Mesenchymal stem cell (in vitro differentiated cells and primary cell): ENCODE results near the gene CARD8.

Source experiments
- DNase-seq: peaks from one replicate; pipeline ENCODE4 v3.0.0-alpha.2; 2013
- H2AFZ ChIP-seq: one replicate; pipeline ENCODE4 v1.6.1; 2013; ENCODE audit warnings: low read depth, mild to moderate bottlenecking, control low read depth, inconsistent platforms, low read length, moderate library complexity
- H2AK5ac ChIP-seq: 2 replicates; pipeline ENCODE4 v1.6.1; 2013; ENCODE audit warnings: low read length, moderate library complexity, mild to moderate bottlenecking, inconsistent platforms; ENCODE audit not compliant: severe bottlenecking
- H2BK120ac ChIP-seq: one replicate; pipeline ENCODE4 v1.6.1; 2013; ENCODE audit warnings: low read depth, mild to moderate bottlenecking, inconsistent platforms, low read length, moderate library complexity
- H2BK12ac ChIP-seq, 2 experiments: one replicate each; pipeline ENCODE4 v1.6.1; 2013; ENCODE audit warnings: inconsistent platforms in 2 of 2, low read length in 2 of 2, mild to moderate bottlenecking in 2 of 2, moderate library complexity in 2 of 2, control low read depth in 1 of 2
- H2BK15ac ChIP-seq: one replicate; pipeline ENCODE4 v1.6.1; 2013; ENCODE audit warnings: mild to moderate bottlenecking, low read depth, inconsistent platforms; ENCODE audit not compliant: poor library complexity, severe bottlenecking
- H2BK5ac ChIP-seq: 2 replicates; pipeline ENCODE4 v1.6.1; 2013; ENCODE audit warnings: low read depth, mild to moderate bottlenecking, low read length, control low read depth, inconsistent platforms; ENCODE audit not compliant: poor library complexity, severe bottlenecking
- H3K14ac ChIP-seq, 2 experiments: one replicate each; pipeline ENCODE4 v1.6.1; 2013; ENCODE audit warnings: inconsistent platforms in 2 of 2, low read length in 2 of 2, control low read depth in 1 of 2, mild to moderate bottlenecking in 1 of 2, moderate library complexity in 1 of 2
- H3K18ac ChIP-seq, 2 experiments: one replicate each; pipeline ENCODE4 v1.6.1; 2013; ENCODE audit warnings: inconsistent platforms in 2 of 2, low read length in 2 of 2, control low read depth in 1 of 2, low read depth in 1 of 2, mild to moderate bottlenecking in 1 of 2
- H3K23ac ChIP-seq, 2 experiments: one replicate each; pipeline ENCODE4 v1.6.1; 2013; ENCODE audit warnings: inconsistent platforms in 2 of 2, low read length in 2 of 2, mild to moderate bottlenecking in 2 of 2, moderate library complexity in 2 of 2, control low read depth in 1 of 2
- H3K27ac ChIP-seq: 2 replicates; pipeline ENCODE4 v1.5.1; 2013; ENCODE audit warnings: mild to moderate bottlenecking, moderate library complexity, low read length, control low read depth, inconsistent platforms; ENCODE audit not compliant: poor library complexity, severe bottlenecking
- H3K27me3 ChIP-seq, 2 experiments: 2 replicates each; pipeline versions ENCODE4 v1.6.1 to v1.7.0; 2013; ENCODE audit warnings: low read length in 2 of 2, mild to moderate bottlenecking in 2 of 2, moderate library complexity in 2 of 2, control low read depth in 1 of 2, inconsistent platforms in 1 of 2; ENCODE audit not compliant: control insufficient read depth in 1 of 2, insufficient read depth in 1 of 2
- H3K36me3 ChIP-seq, 2 experiments: 2 replicates each; pipeline versions ENCODE4 v1.6.1 to v1.7.0; 2013; ENCODE audit warnings: low read length in 2 of 2, control low read depth in 1 of 2, inconsistent platforms in 1 of 2, low read depth in 1 of 2, mild to moderate bottlenecking in 1 of 2; ENCODE audit not compliant: insufficient read depth in 2 of 2, control insufficient read depth in 1 of 2
- H3K4ac ChIP-seq, 2 experiments: one replicate each; pipeline ENCODE4 v1.6.1; 2013; ENCODE audit warnings: inconsistent platforms in 2 of 2, low read length in 2 of 2, mild to moderate bottlenecking in 2 of 2, moderate library complexity in 2 of 2, control low read depth in 1 of 2, low read depth in 1 of 2
- H3K4me1 ChIP-seq: 2 replicates; pipeline ENCODE4 v1.6.1; 2013; ENCODE audit warnings: low read depth, low read length, control low read depth; ENCODE audit not compliant: control insufficient read depth, insufficient read depth
- H3K4me2 ChIP-seq: 2 replicates; pipeline ENCODE4 v1.6.1; 2013; ENCODE audit warnings: low read length, mild to moderate bottlenecking, inconsistent platforms; ENCODE audit not compliant: poor library complexity, severe bottlenecking
- H3K4me3 ChIP-seq, 2 experiments: 2 replicates each; pipeline versions ENCODE4 v1.5.1 to v1.7.0; 2013; ENCODE audit warnings: low read length in 2 of 2, mild to moderate bottlenecking in 2 of 2, control low read depth in 1 of 2, low read depth in 1 of 2; ENCODE audit not compliant: insufficient read depth in 1 of 2
- H3K79me1 ChIP-seq: replicated peaks from 2 replicates; pipeline ENCODE4 v1.6.1; 2013; ENCODE audit warnings: mild to moderate bottlenecking, control low read depth, low read length, inconsistent platforms; ENCODE audit not compliant: poor library complexity, severe bottlenecking
- H3K9ac ChIP-seq: 2 replicates; pipeline ENCODE4 v1.7.0; 2013; ENCODE audit warnings: mild to moderate bottlenecking, low read length, moderate library complexity
- H3K9me3 ChIP-seq: 2 replicates; pipeline ENCODE4 v1.7.0; 2013; ENCODE audit warnings: mild to moderate bottlenecking, low read length; ENCODE audit not compliant: control insufficient read depth
- H4K8ac ChIP-seq: one replicate; pipeline ENCODE4 v1.6.1; 2013; ENCODE audit warnings: inconsistent platforms, mild to moderate bottlenecking, low read length, moderate library complexity
- H4K91ac ChIP-seq: one replicate; pipeline ENCODE4 v1.6.1; 2013; ENCODE audit warnings: mild to moderate bottlenecking, low read length, inconsistent platforms
- WGBS: methylation state at CpG from one replicate; pipeline ENCODE4 v1.1.7; 2013; ENCODE audit warnings: mixed read lengths; 5-methylcytosine and 5-hydroxymethylcytosine counted together

Gene CARD8

GRCh38 chr19:48196933-48197665 lies 58.6 kb downstream of the CARD8 start:
- H3K9me3 ChIP-seq: no peaks in the 10 kb centered on the region
- no peak overlapping the region for H3K4me2 ChIP-seq
- no peaks in the 10 kb centered on the region for H3K4me1 ChIP-seq
- no peak overlapping the region for H3K4me3 ChIP-seq
- H3K27me3 ChIP-seq: no peaks in the 10 kb centered on the region
- no peak overlapping the region for H4K91ac ChIP-seq
- H3K36me3 ChIP-seq: peaks cover 0 to 21% of the 10 kb centered on the region in 2 experiments
- H4K8ac ChIP-seq: no peak overlapping the region
- H3K23ac ChIP-seq: no peak overlapping the region
- no peak overlapping the region for H2BK5ac ChIP-seq
- no peak overlapping the region for H3K9ac ChIP-seq
- H2BK120ac ChIP-seq: no peak overlapping the region
- H3K27ac ChIP-seq: no peak overlapping the region
- H3K4ac ChIP-seq: no peak overlapping the region
- H2AK5ac ChIP-seq: no peak overlapping the region
- 89% methylated on average over 13 of the region's 13 CpGs for WGBS
- no peak overlapping the region for H2AFZ ChIP-seq
- no peak overlapping the region for H3K18ac ChIP-seq
- H3K14ac ChIP-seq: no peak overlapping the region
- peaks cover 5% of the 10 kb centered on the region for H3K79me1 ChIP-seq
- H2BK12ac ChIP-seq: no peak overlapping the region
- no peak for DNase-seq
- H2BK15ac ChIP-seq: no peak overlapping the region

DNA sequence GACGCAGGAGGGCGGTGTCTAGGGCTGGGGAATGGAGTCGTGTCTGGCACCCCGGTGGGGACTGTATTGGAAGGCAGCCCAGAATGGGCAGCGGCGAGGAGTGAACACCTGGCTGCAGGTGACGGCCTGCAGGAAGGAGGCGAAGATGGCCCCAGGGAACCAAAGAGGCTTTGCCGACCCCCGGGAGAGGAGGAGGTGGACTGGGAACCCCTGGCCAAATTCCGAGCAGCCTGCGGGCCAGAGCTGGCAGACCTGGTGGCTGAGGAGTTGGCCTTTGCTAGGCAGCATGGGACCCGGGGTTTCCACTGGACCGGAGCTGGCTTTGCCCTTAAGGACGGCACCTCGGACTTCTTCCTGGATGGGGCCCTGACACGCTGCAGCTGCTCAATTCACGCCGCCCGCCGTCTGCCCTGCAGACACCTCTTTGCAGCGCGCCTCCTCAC lies 59.4 kb downstream of the CARD8 start:
- H2BK5ac ChIP-seq: no peak overlapping the region
- H3K9me3 ChIP-seq: no peaks in the 10 kb centered on the region
- H3K4me3 ChIP-seq: no peak overlapping the region
- H3K18ac ChIP-seq: no peak overlapping the region
- no peak overlapping the region for H3K4ac ChIP-seq
- no peak overlapping the region for H3K23ac ChIP-seq
- no peak overlapping the region for H3K4me2 ChIP-seq
- H2BK12ac ChIP-seq: no peak overlapping the region
- no peaks in the 10 kb centered on the region for H3K27me3 ChIP-seq
- DNase-seq: no peak
- H3K4me1 ChIP-seq: no peaks in the 10 kb centered on the region
- H2AFZ ChIP-seq: no peak overlapping the region
- no peak overlapping the region for H3K27ac ChIP-seq
- no peak overlapping the region for H2BK15ac ChIP-seq
- WGBS: 90% methylated on average over 23 of the region's 23 CpGs
- H2AK5ac ChIP-seq: no peak overlapping the region
- H3K9ac ChIP-seq: no peak overlapping the region
- no peak overlapping the region for H2BK120ac ChIP-seq
- no peak overlapping the region for H4K8ac ChIP-seq
- H3K36me3 ChIP-seq: peaks cover 0 to 21% of the 10 kb centered on the region in 2 experiments
- H4K91ac ChIP-seq: no peak overlapping the region
- no peak overlapping the region for H3K14ac ChIP-seq
- H3K79me1 ChIP-seq: peaks cover 8% of the 10 kb centered on the region

- peaks cover 5 to 21% of the 10 kb centered on the region in 2 experiments for H3K36me3 ChIP-seq
- H3K14ac ChIP-seq: no peak overlapping the region
- H2BK120ac ChIP-seq: no peak overlapping the region
- no peak overlapping the region for H2AK5ac ChIP-seq
- H3K9me3 ChIP-seq: no peaks in the 10 kb centered on the region
- no peaks in the 10 kb centered on the region for H3K4me1 ChIP-seq
- no peak overlapping the region for H3K27ac ChIP-seq
- DNase-seq: no peak
- no peak overlapping the region for H3K9ac ChIP-seq
- H4K8ac ChIP-seq: no peak overlapping the region
- H2AFZ ChIP-seq: no peak overlapping the region
- no peak overlapping the region for H2BK12ac ChIP-seq
- H3K18ac ChIP-seq: no peak overlapping the region
- H3K79me1 ChIP-seq: peaks cover 5% of the 10 kb centered on the region
- H2BK5ac ChIP-seq: no peak overlapping the region
- peak overlapping the region in 1 of 2 experiments; percentile 18 for H3K4me3 ChIP-seq
- 96% methylated on average over 95 of the region's 95 CpGs for WGBS
- H3K4ac ChIP-seq: no peak overlapping the region
- H4K91ac ChIP-seq: no peak overlapping the region
- H3K4me2 ChIP-seq: no peak overlapping the region
- no peak overlapping the region for H2BK15ac ChIP-seq
- no peak overlapping the region for H3K23ac ChIP-seq
- H3K27me3 ChIP-seq: no peaks in the 10 kb centered on the region
These were observed 60.6 kb downstream of the CARD8 start for GRCh38 chr19:48194844-48195830.
